Neural crest cell (in vitro differentiated cells): ENCODE results near the gene LDLRAD2. TPM values are rescaled to one million over a fixed set of nuclear protein-coding genes. Genes with fewer than 3 reads are reported as not detected.

Source experiments
- DNase-seq: peaks from one replicate; pipeline ENCODE4 v3.0.0; 2021; ENCODE audit warnings: low read depth, mixed read lengths, low spot score
- H3K27ac Mint-ChIP-seq: one replicate; pipeline ENCODE4 v1.8.0; 2021; ENCODE audit warnings: mild to moderate bottlenecking, mixed read lengths; ENCODE audit not compliant: unreplicated experiment
- H3K27me3 Mint-ChIP-seq: 2 replicates; pipeline ENCODE4 v1.8.0; 2021; ENCODE audit warnings: low read depth, mild to moderate bottlenecking, mixed read lengths
- H3K36me3 Mint-ChIP-seq: 2 replicates; pipeline ENCODE4 v1.8.0; 2021; ENCODE audit warnings: low read depth, mild to moderate bottlenecking, mixed read lengths
- H3K4me1 Mint-ChIP-seq: 2 replicates; pipeline ENCODE4 v1.8.0; 2021; ENCODE audit warnings: mixed read lengths
- H3K4me3 Mint-ChIP-seq: one replicate; pipeline ENCODE4 v1.8.0; 2021; ENCODE audit warnings: mild to moderate bottlenecking, mixed read lengths
- H3K9me3 Mint-ChIP-seq: 2 replicates; pipeline ENCODE4 v1.8.0; 2021; ENCODE audit warnings: mixed read lengths
- CTCF ChIP-seq: fragments of 200-600 bp; sonication (generic); conservative IDR thresholded peaks from 2 replicates; pipeline ENCODE4 v1.5.0; 2021; ENCODE audit warnings: antibody characterized with exemption, mild to moderate bottlenecking
- total RNA-seq: library from RNA; stranded (reverse); gene quantifications from 2 replicates; pipeline ENCODE4 v1.2.1, GENCODE V29; 2021

The LDLRAD2 gene
- total RNA-seq, 1 donor from 2014 or later, result 0.40 TPM

DNA sequence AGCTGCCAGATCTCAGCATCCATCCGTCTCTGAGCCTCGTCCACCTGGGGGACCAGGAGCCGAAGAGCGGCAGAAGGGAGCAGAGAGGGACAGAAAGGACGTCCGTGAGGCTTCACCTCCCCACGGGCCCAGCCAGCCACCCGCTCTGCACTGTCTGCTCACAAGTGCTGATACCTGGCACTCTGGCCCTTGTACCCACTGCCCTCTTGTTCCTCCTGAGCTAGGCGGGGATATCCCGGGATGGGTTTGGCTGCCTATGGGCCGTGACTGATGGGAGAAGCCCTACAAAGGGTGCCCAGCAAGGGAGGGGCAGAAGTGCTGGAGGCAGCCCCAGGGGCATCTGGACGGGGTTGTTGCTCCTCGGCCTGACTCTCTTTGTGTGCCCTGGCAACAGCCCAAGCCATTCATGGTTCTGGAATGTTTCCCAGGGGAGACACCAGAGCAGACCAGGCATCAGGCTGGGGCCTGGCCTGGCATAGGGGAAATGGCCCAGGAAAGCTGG lies 57.6 kb downstream of the LDLRAD2 start:
- no peak for TF ChIP-seq CTCF
- no peaks in the 10 kb centered on the region for H3K36me3 Mint-ChIP-seq
- no peak overlapping the region for H3K4me3 Mint-ChIP-seq
- no peaks in the 10 kb centered on the region for H3K9me3 Mint-ChIP-seq
- H3K27ac Mint-ChIP-seq, result no peak overlapping the region
- peaks cover 27% of the 10 kb centered on the region for H3K4me1 Mint-ChIP-seq
- H3K27me3 Mint-ChIP-seq, result no peaks in the 10 kb centered on the region
- DNase-seq, result no peak

- Mint-ChIP-seq H3K9me3 (no peaks in the 10 kb centered on the region), H3K36me3 (no peaks in the 10 kb centered on the region), H3K27me3 (no peaks in the 10 kb centered on the region), H3K4me1 (peaks cover 27% of the 10 kb centered on the region), H3K4me3 (no peak overlapping the region), H3K27ac (no peak overlapping the region)
- no peak for TF ChIP-seq CTCF
- no peak for DNase-seq
Observed at GRCh38 chr1:21870611-21871010, 58.5 kb downstream of the LDLRAD2 start.

DNA sequence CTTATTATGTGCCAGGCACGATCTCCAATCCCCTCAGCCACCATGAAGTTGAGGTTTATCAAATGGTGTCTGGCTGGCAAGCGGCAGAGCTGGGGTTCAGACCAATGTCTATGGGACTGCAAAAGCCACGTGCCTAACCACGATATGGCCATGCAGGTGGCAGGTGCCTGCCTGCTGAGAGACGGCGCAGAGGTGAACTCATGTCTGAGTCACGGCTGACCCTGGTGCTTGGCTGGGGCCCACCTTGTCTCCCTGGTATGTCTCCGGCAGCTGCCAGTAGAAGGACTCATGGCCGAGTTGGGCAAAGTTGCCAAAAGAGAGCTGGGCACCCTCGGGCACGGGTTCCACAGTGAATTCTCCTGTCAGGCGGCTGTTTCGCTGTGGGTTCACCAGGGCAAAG lies 59.9 kb downstream of the LDLRAD2 start:
- Mint-ChIP-seq H3K4me3 (no peak overlapping the region), H3K36me3 (no peaks in the 10 kb centered on the region), H3K4me1 (peaks cover 17% of the 10 kb centered on the region), H3K27ac (no peak overlapping the region), H3K9me3 (no peaks in the 10 kb centered on the region), H3K27me3 (no peaks in the 10 kb centered on the region)
- DNase-seq, result no peak
- TF ChIP-seq CTCF, result no peak

GRCh38 chr1:21872445-21873079 lies 60.5 kb downstream of the LDLRAD2 start:
- DNase-seq, result no peak
- no peak overlapping the region for H3K27ac Mint-ChIP-seq
- H3K4me3 Mint-ChIP-seq, result no peak overlapping the region
- H3K27me3 Mint-ChIP-seq, result no peaks in the 10 kb centered on the region
- no peaks in the 10 kb centered on the region for H3K9me3 Mint-ChIP-seq
- H3K36me3 Mint-ChIP-seq, result no peaks in the 10 kb centered on the region
- no peak for TF ChIP-seq CTCF
- peaks cover 13% of the 10 kb centered on the region for H3K4me1 Mint-ChIP-seq

DNA sequence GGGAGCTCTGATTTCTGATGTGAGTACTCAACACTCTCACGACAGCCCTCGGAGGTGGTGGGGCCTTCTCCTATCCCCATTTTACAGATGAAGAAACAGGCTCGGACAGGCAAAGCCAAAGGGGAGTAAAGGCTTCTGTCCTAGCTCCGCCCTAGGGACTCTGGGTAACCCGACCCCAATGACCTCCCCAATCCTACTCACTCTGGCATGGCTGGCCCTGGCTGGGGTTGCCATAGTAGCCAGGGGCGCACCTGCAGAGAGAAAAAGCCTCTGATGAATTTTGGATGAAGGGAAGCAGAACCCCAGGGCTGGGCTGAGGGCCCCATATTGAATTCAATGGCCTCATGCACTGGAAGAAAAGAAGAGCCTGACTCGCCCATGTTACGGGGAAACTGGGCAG lies 61.1 kb downstream of the LDLRAD2 start:
- no peaks in the 10 kb centered on the region for H3K27me3 Mint-ChIP-seq

More for the DNA sequence above, 61.1 kb downstream of the LDLRAD2 start:
- no peak for TF ChIP-seq CTCF
- peaks cover 10% of the 10 kb centered on the region for H3K4me1 Mint-ChIP-seq
- H3K9me3 Mint-ChIP-seq, result no peaks in the 10 kb centered on the region
- H3K27ac Mint-ChIP-seq, result no peak overlapping the region
- H3K36me3 Mint-ChIP-seq, result no peaks in the 10 kb centered on the region
- no peak for DNase-seq
- H3K4me3 Mint-ChIP-seq, result no peak overlapping the region
